HG03159 (cell line): ENCODE results near the gene CNTNAP2.
"Not testable (repeated sequence)": the region's sequence is repeated elsewhere in the genome, so short reads cannot be mapped to it uniquely, and the experiment has no call there.

Experiments
- ATAC-seq: cut with Tn5 transposase; IDR thresholded peaks from one replicate; pipeline ENCODE4 v1.9.1; 2021; ENCODE audit warnings: mild to moderate bottlenecking, moderate library complexity; ENCODE audit not compliant: unreplicated experiment

Gene CNTNAP2

GRCh38 chr7:147586526-147586925 is 1469.9 kb downstream of the CNTNAP2 start:
- ATAC-seq, result no peak

- no peak for ATAC-seq
Observed at GRCh38 chr7:147593271-147594057, 1476.9 kb downstream of the CNTNAP2 start.

- no peak for ATAC-seq
Observed at GRCh38 chr7:147595042-147595441, 1478.4 kb downstream of the CNTNAP2 start.

GRCh38 chr7:147598687-147599086 is 1482.1 kb downstream of the CNTNAP2 start:
- not testable (repeated sequence) for ATAC-seq

GRCh38 chr7:147605323-147605722 is 1488.7 kb downstream of the CNTNAP2 start:
- ATAC-seq, result no peak

GRCh38 chr7:147607157-147607800 is 1490.7 kb downstream of the CNTNAP2 start:
- ATAC-seq, result no peak

- ATAC-seq, result no peak
Observed at GRCh38 chr7:147611431-147611830, 1494.8 kb downstream of the CNTNAP2 start.

GRCh38 chr7:147635288-147635687 is 1518.7 kb downstream of the CNTNAP2 start:
- ATAC-seq, result no peak

GRCh38 chr7:147636553-147636952 is 1520.0 kb downstream of the CNTNAP2 start:
- ATAC-seq, result no peak

- ATAC-seq, result no peak
Observed at GRCh38 chr7:147638566-147638965, 1522.0 kb downstream of the CNTNAP2 start.

GRCh38 chr7:147639037-147639436 is 1522.4 kb downstream of the CNTNAP2 start:
- ATAC-seq, result no peak

- no peak for ATAC-seq
Observed at GRCh38 chr7:147639751-147640150, 1523.2 kb downstream of the CNTNAP2 start.

- no peak for ATAC-seq
Observed at GRCh38 chr7:147640821-147641220, 1524.2 kb downstream of the CNTNAP2 start.

GRCh38 chr7:147646568-147646967 is 1530.0 kb downstream of the CNTNAP2 start:
- ATAC-seq, result no peak

- ATAC-seq, result no peak
Observed at GRCh38 chr7:147650991-147651390, 1534.4 kb downstream of the CNTNAP2 start.

- no peak for ATAC-seq
Observed at GRCh38 chr7:147651601-147652000, 1535.0 kb downstream of the CNTNAP2 start.

- no peak for ATAC-seq
Observed at GRCh38 chr7:147653456-147653855, 1536.9 kb downstream of the CNTNAP2 start.

GRCh38 chr7:147658392-147658967 is 1541.9 kb downstream of the CNTNAP2 start:
- ATAC-seq, result no peak

- no peak for ATAC-seq
Observed at GRCh38 chr7:147659036-147659995, 1542.7 kb downstream of the CNTNAP2 start.

- ATAC-seq, result no peak
Observed at GRCh38 chr7:147664541-147664940, 1547.9 kb downstream of the CNTNAP2 start.

- ATAC-seq, result no peak
Observed at GRCh38 chr7:147670759-147671158, 1554.2 kb downstream of the CNTNAP2 start.
